Brain microvascular endothelial cell (primary cell): ENCODE results near the gene SAA1.

Source experiments
- DNase-seq: peaks from one replicate; pipeline ENCODE4 v3.0.0-alpha.2; 2020
- H3K27ac ChIP-seq: fragments of 250-450 bp; sonication (Bioruptor Pico); 2 replicates; pipeline ENCODE4 v1.5.1; 2020; ENCODE audit warnings: mild to moderate bottlenecking, moderate library complexity
- H3K27me3 ChIP-seq: fragments of 250-450 bp; sonication (Bioruptor Pico); replicated peaks from 2 replicates; pipeline ENCODE4 v1.5.1; 2020; ENCODE audit warnings: mild to moderate bottlenecking
- H3K36me3 ChIP-seq: fragments of 250-450 bp; sonication (Bioruptor Pico); replicated peaks from 2 replicates; pipeline ENCODE4 v1.5.1; 2020; ENCODE audit warnings: mild to moderate bottlenecking
- H3K4me3 ChIP-seq: 2 replicates; pipeline ENCODE4 v1.5.1; 2011; ENCODE audit warnings: low read depth, mild to moderate bottlenecking, control low read depth, low read length, moderate library complexity
- in situ Hi-C: cut with HindIII; loops from 2 replicates; pipeline ENCODE4 v1.10.0; 2017; ENCODE audit warnings: low sequenced_read_pairs, low pct_ligation_motif_present
- TF ChIP-seq, protein P1 (sequence below): IDR thresholded peaks from 2 replicates; pipeline ENCODE4 v1.5.1; 2011; ENCODE audit warnings: low read depth, mild to moderate bottlenecking, moderate library complexity, low read length, control low read depth, inconsistent platforms; ENCODE audit errors: missing control alignments

The SAA1 gene

DNA sequence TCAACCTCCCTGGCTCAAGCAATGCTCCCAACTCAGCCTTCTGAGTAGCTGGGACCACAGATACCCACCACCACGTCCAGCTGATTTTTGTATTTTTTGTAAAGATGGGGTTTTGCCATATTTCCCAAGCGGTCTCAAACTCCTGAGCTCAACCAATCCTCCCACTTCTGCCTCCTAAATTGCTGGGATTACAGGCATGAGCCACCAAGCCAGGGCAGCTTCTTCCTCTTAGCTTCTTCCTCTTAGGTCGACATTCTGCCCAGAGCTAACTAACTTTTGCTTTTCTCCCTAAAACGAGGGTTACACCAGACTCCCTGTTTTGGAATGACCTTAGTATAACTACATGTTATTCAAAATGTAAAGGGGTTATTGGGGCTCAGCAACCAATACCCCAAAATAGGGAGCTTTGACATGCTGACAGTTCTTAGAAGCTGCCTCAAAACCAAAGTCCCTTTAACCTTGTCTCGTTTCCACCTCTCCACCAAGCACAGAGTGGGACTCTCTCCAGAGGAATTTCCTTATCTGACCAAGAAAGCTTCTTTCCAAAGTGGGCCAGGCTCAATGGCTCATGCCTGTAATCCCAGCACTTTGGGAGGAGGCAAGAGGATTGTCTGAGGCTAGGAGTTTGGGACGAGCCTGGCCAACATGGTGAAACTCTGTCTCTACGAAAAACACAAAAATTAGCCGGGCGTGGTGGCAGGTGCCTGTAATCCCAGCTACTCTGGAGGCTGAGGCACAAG is 48.9 kb downstream of the SAA1 start:
- in situ Hi-C loops: no loop called here
- TF ChIP-seq, protein P1, sequence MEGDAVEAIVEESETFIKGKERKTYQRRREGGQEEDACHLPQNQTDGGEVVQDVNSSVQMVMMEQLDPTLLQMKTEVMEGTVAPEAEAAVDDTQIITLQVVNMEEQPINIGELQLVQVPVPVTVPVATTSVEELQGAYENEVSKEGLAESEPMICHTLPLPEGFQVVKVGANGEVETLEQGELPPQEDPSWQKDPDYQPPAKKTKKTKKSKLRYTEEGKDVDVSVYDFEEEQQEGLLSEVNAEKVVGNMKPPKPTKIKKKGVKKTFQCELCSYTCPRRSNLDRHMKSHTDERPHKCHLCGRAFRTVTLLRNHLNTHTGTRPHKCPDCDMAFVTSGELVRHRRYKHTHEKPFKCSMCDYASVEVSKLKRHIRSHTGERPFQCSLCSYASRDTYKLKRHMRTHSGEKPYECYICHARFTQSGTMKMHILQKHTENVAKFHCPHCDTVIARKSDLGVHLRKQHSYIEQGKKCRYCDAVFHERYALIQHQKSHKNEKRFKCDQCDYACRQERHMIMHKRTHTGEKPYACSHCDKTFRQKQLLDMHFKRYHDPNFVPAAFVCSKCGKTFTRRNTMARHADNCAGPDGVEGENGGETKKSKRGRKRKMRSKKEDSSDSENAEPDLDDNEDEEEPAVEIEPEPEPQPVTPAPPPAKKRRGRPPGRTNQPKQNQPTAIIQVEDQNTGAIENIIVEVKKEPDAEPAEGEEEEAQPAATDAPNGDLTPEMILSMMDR: no peak
- Histone ChIP-seq H3K4me3 (no peak overlapping the region), H3K27ac (no peak overlapping the region), H3K27me3 (no peaks in the 10 kb centered on the region), H3K36me3 (no peaks in the 10 kb centered on the region)
- DNase-seq: peak; percentile 7

DNA sequence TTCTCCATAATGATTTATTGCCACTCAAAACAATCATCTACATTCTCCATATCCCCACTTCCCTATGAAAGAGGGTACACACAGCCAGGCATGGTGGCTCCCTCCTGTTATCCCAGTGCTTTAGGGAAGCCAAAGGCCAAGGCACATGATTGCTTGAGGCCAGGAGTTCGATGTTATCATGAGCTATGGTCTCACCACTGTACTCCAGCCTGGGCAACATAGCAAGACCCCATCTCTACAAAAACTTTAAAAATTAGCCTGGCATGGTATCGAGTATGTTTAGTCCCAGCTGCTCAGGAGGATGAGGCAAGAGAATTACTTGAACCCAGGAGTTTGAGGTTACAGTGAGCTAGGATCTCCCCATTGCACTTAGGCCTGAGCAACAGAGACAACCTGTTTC is 49.8 kb downstream of the SAA1 start:
- DNase-seq: no peak
- Histone ChIP-seq H3K27ac (no peak overlapping the region), H3K4me3 (no peak overlapping the region), H3K36me3 (no peaks in the 10 kb centered on the region), H3K27me3 (no peaks in the 10 kb centered on the region)
- TF ChIP-seq, protein P1: no peak
- in situ Hi-C loops: no loop called here

DNA sequence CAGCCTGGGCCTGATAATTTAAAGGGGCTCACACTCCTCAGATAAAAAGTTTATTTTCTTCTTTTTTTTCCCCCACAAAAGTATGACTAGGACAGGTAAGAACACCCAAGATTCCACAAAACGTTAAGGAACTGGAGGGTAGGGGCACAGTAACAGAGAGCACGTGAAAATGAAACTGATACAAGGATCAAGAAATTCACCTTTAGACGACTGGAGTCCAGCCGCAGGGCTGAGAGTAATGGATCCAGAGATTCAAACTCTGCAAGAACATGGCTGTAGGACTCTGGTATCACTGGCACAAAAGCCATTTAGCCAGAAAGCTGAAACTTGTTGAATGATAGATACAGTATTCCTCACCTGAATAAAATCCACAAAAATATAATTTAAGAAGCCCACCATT is 51.5 kb downstream of the SAA1 start:
- TF ChIP-seq, protein P1: no peak
- no peak for DNase-seq
- in situ Hi-C loops: no loop called here
- Histone ChIP-seq H3K4me3 (no peak overlapping the region), H3K27ac (no peak overlapping the region), H3K27me3 (no peaks in the 10 kb centered on the region), H3K36me3 (no peaks in the 10 kb centered on the region)
